CD4-positive, alpha-beta T cell treated with Interleukin-1 beta for 1 hour (primary cell): ENCODE data around the gene ADAP2.
"Not testable (repeated sequence)": the region's sequence is repeated elsewhere in the genome, so short reads cannot be mapped to it uniquely, and the experiment has no call there.

ENCODE experiments used
- DNase-seq, 2 donors: peaks; one replicate each; pipeline ENCODE4 v3.0.0-alpha.2; 2020 to 2022

Gene ADAP2

GRCh38 chr17:30931582-30931981 is 9.8 kb downstream of the ADAP2 start:
- not testable (repeated sequence) for DNase-seq

GRCh38 chr17:30933966-30934365 is 12.2 kb downstream of the ADAP2 start:
- DNase-seq: no peak

- no peak for DNase-seq
These were observed 17.4 kb downstream of the ADAP2 start for GRCh38 chr17:30939051-30939689.

GRCh38 chr17:30942308-30943079 is 20.7 kb downstream of the ADAP2 start:
- no peak for DNase-seq

- DNase-seq: no peak
These were observed 26.1 kb downstream of the ADAP2 start for GRCh38 chr17:30947796-30948195.

- no peak for DNase-seq
These were observed 28.4 kb downstream of the ADAP2 start for GRCh38 chr17:30950189-30950588.

GRCh38 chr17:30950669-30951399 is 29.1 kb downstream of the ADAP2 start:
- DNase-seq: peak in 1 of 2 donors; percentile 40

GRCh38 chr17:30952638-30953393 is 31.1 kb downstream of the ADAP2 start:
- DNase-seq: peak in 1 of 2 donors; percentile 30

GRCh38 chr17:30954046-30954830 is 32.5 kb downstream of the ADAP2 start:
- no peak for DNase-seq

GRCh38 chr17:30956764-30957374 is 35.1 kb downstream of the ADAP2 start:
- no peak for DNase-seq

GRCh38 chr17:30957741-30958140 is 36.0 kb downstream of the ADAP2 start:
- no peak for DNase-seq

- peak in 1 of 2 donors; percentile 53 for DNase-seq
These were observed 36.4 kb downstream of the ADAP2 start for GRCh38 chr17:30958187-30958586.

GRCh38 chr17:30961209-30962188 is 39.8 kb downstream of the ADAP2 start:
- peak; percentile 18 to 46 for DNase-seq

- DNase-seq: not testable (repeated sequence)
These were observed 42.6 kb downstream of the ADAP2 start for GRCh38 chr17:30964312-30964711.

GRCh38 chr17:30964876-30965275 is 43.1 kb downstream of the ADAP2 start:
- no peak for DNase-seq

GRCh38 chr17:30965686-30966085 is 43.9 kb downstream of the ADAP2 start:
- no peak for DNase-seq

GRCh38 chr17:30967911-30968310 is 46.2 kb downstream of the ADAP2 start:
- not testable (repeated sequence) for DNase-seq

- peak in 1 of 2 donors; percentile 47 for DNase-seq
These were observed 48.5 kb downstream of the ADAP2 start for GRCh38 chr17:30969989-30970830.

- peak; percentile 62 to 69 for DNase-seq
These were observed 49.3 kb downstream of the ADAP2 start, which contains the start of gene RNF135 for GRCh38 chr17:30970831-30971567. TSS of gene RNF135 (plus strand) at chr17:30971039. CDS start at chr17:30971074, 35 bp downstream.
